Breast epithelium (tissue), 4 donors: Measurements from ENCODE around the gene SORBS2. TPM values are rescaled to one million over a fixed set of nuclear protein-coding genes. Genes with fewer than 3 reads are reported as not detected.

Experiments used
- DNase-seq, 2 donors: peaks; one replicate each; pipeline ENCODE4 v3.0.0-alpha.2; 2019; ENCODE audit warnings: low spot score in 2 of 2
- H3K27ac ChIP-seq, 2 donors: fragments of 200-600 bp; sonication (generic) in 1 of 2; one replicate each; pipeline ENCODE4 v1.5.1; 2016 to 2019; ENCODE audit warnings: mild to moderate bottlenecking in 1 of 2
- H3K27me3 ChIP-seq, 2 donors: fragments of 200-600 bp; sonication (generic) in 1 of 2; one replicate each; pipeline versions ENCODE4 v1.5.1 to v1.6.0; 2017 to 2019; ENCODE audit warnings: control low read depth in 1 of 2, mild to moderate bottlenecking in 1 of 2
- H3K36me3 ChIP-seq: fragments of 200-600 bp; one replicate; pipeline ENCODE4 v1.5.1; 2019
- H3K4me1 ChIP-seq, 2 donors: fragments of 200-600 bp; sonication (generic); one replicate each; pipeline ENCODE4 v1.5.1; 2016 to 2019; ENCODE audit warnings: control low read depth in 1 of 2
- H3K4me3 ChIP-seq, 3 donors: fragments of 200-600 bp; sonication (generic); 1 replicate in 2 of 3; 2 replicates in 1 of 3; pipeline ENCODE4 v1.5.1; 2016 to 2019; ENCODE audit warnings: mild to moderate bottlenecking in 3 of 3, moderate library complexity in 2 of 3
- H3K9me3 ChIP-seq, 2 donors: fragments of 200-600 bp; sonication (generic) in 1 of 2; one replicate each; pipeline ENCODE4 v1.5.1; 2016 to 2019; ENCODE audit warnings: control low read depth in 1 of 2
- CTCF ChIP-seq, 3 donors: fragments of 450-650 bp; IDR thresholded peaks; one replicate each; pipeline ENCODE4 v1.5.1; 2016 to 2017; ENCODE audit warnings: antibody characterized with exemption in 3 of 3, mild to moderate bottlenecking in 3 of 3, moderate library complexity in 3 of 3
- POLR2A ChIP-seq: fragments of 450-650 bp; IDR thresholded peaks from one replicate; pipeline ENCODE4 v1.6.1; 2016; ENCODE audit warnings: antibody characterized with exemption, mild to moderate bottlenecking, moderate library complexity
- POLR2AphosphoS5 ChIP-seq, 3 donors: sonication (generic); formaldehyde crosslinking; IDR thresholded peaks; one replicate each; pipeline ENCODE4 v1.6.1; 2017; ENCODE audit warnings: antibody characterized with exemption in 3 of 3
- intact Hi-C: fragments of 100-400 bp; cut with DNase I; formaldehyde crosslinking; loops from one replicate; pipeline ENCODE4 v1.15.1; 2023; ENCODE audit warnings: low total_unique reads
- total RNA-seq, 3 donors: library from RNA; depleted of rRNA; stranded (reverse); fragments of >200 nt; gene quantifications; one replicate each; pipeline ENCODE4 v1.1.0, GENCODE V29; 2016

SORBS2 gene
- total RNA-seq, 3 donors from 2014 or later: 21.8 to 132 (median 105) TPM

- no peaks in the 10 kb centered on the region for H3K4me1 ChIP-seq
- no peak overlapping the region for H3K4me3 ChIP-seq
- H3K27me3 ChIP-seq: no peaks in the 10 kb centered on the region
- TF ChIP-seq POLR2AphosphoS5 (IDR thresholded peaks at IDR 0.05): no peak
- TF ChIP-seq CTCF (IDR thresholded peaks at IDR 0.05): no peak
- TF ChIP-seq POLR2A: no peak
- no peak for DNase-seq
- H3K27ac ChIP-seq: no peak overlapping the region
- H3K9me3 ChIP-seq: no peaks in the 10 kb centered on the region
- intact Hi-C loops: no loop called here
- H3K36me3 ChIP-seq: no peaks in the 10 kb centered on the region
Measured at GRCh38 chr4:185583813-185584212, 228.2 kb downstream of the SORBS2 start.

GRCh38 chr4:185582651-185583400 is 229.2 kb downstream of the SORBS2 start:
- no peak for TF ChIP-seq CTCF (IDR thresholded peaks at IDR 0.05)
- no peak for TF ChIP-seq POLR2AphosphoS5 (IDR thresholded peaks at IDR 0.05)
- no peak for TF ChIP-seq POLR2A
- intact Hi-C loops: no loop called here

GRCh38 chr4:185580699-185581098 is 231.3 kb downstream of the SORBS2 start:
- H3K27me3 ChIP-seq: no peaks in the 10 kb centered on the region
- TF ChIP-seq POLR2AphosphoS5 (IDR thresholded peaks at IDR 0.05): no peak
- no peak for TF ChIP-seq CTCF (IDR thresholded peaks at IDR 0.05)
- TF ChIP-seq POLR2A: no peak
- H3K27ac ChIP-seq: no peak overlapping the region
- no peaks in the 10 kb centered on the region for H3K4me1 ChIP-seq
- DNase-seq: no peak
- no peaks in the 10 kb centered on the region for H3K9me3 ChIP-seq
- no peaks in the 10 kb centered on the region for H3K36me3 ChIP-seq
- no peak overlapping the region for H3K4me3 ChIP-seq
- intact Hi-C loops: no loop called here

More at GRCh38 chr4:185582651-185583400, 229.2 kb downstream of the SORBS2 start:
- Histone ChIP-seq H3K36me3 (no peaks in the 10 kb centered on the region), H3K27ac (no peak overlapping the region), H3K9me3 (no peaks in the 10 kb centered on the region), H3K4me3 (no peak overlapping the region), H3K27me3 (no peaks in the 10 kb centered on the region), H3K4me1 (no peaks in the 10 kb centered on the region)
- no peak for DNase-seq

- TF ChIP-seq CTCF (IDR thresholded peaks at IDR 0.05) (no peak), POLR2AphosphoS5 (IDR thresholded peaks at IDR 0.05) (no peak), POLR2A (no peak)
- intact Hi-C loops: no loop called here
Measured at GRCh38 chr4:185578284-185578683, 233.7 kb downstream of the SORBS2 start.

More at GRCh38 chr4:185578284-185578683, 233.7 kb downstream of the SORBS2 start:
- Histone ChIP-seq H3K27ac (no peak overlapping the region), H3K9me3 (no peaks in the 10 kb centered on the region), H3K4me3 (no peak overlapping the region), H3K27me3 (no peaks in the 10 kb centered on the region), H3K36me3 (no peaks in the 10 kb centered on the region), H3K4me1 (no peaks in the 10 kb centered on the region)
- DNase-seq: no peak
